HG02840 (cell line): ENCODE measurements around the gene ABLIM2.

ENCODE experiments used
- ATAC-seq: cut with Tn5 transposase; IDR thresholded peaks from one replicate; pipeline ENCODE4 v1.9.1; 2021; ENCODE audit warnings: mild to moderate bottlenecking, moderate library complexity, moderate number of reproducible peaks; ENCODE audit not compliant: unreplicated experiment, low FRiP score

The ABLIM2 gene

DNA sequence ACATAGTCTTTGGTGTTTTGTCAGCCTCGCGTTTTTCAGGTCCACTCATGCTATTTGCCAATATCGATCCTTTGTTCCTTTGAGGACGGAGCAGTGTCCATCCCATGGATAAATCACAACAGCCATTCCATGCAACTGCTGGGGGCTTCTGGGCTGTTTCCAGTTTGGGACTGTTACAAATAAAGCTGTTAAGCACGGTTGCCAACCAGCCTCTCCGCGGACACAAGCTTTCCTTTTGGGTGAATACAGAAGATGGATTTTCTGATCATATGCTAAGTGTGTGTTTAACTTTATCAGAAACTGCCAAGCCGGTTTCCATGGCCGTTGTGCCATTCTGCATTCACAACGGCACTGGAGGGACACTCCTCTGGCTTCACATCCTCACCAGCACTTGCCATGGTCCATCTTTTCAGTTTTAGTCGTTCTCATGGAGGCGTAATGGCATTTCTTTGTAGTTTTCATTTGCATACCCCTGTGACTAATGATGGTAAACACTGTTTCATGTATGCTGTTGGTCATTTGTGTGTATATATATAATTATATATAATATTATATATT is 67.8 kb downstream of the ABLIM2 start:
- ATAC-seq: no peak

DNA sequence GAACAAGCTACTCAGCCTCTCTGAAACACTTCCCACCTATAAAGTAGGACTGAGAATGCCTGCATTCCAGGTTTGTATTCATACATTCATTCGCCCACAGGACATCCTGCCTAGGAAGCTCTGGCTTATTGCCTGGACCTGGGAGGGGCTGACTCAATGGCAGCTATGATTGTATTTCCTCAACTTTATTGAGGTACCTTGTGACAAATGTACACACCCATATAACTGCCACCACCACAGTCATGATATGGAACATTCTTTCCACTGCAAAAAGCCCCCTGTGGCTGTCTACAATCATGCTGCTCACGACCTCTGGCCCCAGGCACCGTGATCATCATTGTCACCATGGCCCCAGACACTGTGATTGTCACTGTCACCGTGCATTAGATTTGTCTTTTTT is 68.3 kb downstream of the ABLIM2 start:
- ATAC-seq: no peak

DNA sequence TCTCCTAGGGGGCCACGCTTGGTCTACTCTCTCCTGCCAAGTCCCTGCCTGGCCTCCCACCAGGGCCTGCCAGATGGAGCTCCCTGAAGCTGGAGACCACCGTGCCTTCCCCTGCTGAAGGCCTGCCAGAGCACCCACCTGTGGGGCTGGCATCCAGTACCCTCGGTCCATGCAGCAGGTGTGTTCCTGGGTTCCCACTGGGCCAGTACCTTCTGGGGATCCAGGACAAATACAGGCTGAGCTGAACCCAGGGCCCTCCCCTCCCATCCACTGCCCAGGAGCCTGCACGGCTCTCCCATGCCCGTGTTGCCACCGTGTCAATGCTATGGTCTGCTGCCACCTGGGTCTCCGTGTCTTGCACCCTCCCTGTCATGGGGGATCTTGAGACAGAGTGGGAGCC is 68.8 kb downstream of the ABLIM2 start:
- ATAC-seq: no peak

DNA sequence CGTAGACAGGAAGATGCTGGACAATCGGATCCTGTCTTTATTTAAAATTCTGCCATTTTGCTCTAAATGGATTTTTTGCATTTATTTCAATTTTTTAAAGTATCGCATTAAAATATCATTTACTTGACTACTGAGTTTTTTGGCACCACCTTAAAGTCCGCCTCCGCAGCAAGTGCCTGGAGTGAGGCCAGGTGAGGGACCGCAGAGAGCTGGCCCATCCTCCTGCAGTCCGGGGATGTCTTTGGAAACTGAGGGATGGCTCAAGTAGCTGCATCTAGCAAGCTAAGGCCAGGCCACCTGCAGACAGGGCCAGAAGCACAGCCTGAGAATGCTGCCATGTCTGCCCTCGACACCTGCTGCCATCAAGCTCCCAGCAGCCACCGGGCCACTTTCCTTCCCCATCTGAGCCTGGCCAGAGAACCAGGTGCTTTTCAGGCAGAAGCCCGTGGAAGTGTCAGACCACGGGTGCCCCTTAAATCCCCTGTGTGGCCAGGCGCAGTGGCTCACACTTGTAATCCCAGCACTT is 69.6 kb downstream of the ABLIM2 start:
- no peak for ATAC-seq

DNA sequence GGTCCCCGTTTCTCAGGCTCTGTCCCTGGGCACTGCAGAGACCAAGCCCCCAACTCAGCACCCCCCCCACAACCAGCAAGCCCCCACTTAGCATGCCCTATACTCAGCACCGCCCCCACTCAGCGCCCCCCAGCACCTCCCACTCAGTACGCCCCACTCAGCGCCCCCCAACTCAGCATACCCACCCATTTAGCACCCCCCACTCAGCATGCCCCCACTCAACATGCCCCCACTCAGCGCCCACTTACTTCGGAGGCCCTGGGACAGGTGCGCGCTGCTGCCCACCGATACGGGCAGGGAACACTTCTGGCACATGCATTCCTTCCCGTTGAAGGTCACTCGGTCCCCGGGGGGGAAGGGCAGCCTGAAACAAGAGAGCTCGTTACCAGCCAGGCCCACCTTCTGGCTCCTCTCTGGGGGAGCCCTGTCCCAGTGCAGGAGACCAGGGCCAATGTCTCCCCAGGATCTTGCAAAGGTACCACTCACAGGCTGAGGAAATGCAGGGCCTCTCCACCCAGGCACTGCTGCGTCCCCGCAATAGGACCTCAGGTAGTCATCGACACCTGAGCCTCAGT is 70.6 kb downstream of the ABLIM2 start:
- no peak for ATAC-seq

DNA sequence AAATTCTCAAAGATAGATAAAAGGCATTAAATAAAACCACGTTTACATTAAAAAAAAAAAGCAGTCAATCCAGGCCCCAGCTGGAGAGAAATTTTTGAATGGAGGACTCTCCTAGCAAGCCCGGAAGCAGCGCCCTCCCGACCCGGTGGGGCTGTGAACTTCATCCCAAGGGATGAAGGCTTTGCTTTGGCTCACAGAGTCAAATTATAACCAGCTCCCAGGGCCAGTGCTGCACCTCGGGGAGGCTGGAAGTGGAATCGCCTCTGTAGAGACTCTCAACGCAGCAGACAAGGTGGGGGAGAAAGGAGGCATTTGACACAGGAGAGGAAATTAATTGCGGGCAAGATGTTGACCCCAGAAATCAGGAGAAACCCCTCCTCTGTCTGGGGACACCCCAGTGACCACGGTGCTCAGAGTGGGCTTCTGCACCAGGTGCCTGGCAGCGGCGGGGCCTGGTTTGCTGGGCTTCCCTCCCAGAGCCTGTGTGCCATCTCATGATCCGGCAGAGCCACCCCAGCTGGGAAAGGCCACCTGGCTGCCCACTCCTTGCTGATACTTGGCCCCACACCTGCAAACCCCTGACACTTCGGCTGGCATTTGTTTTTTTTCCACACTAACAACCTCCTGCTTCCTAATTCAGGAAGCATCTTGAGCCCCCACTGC is 71.7 kb downstream of the ABLIM2 start:
- no peak for ATAC-seq

DNA sequence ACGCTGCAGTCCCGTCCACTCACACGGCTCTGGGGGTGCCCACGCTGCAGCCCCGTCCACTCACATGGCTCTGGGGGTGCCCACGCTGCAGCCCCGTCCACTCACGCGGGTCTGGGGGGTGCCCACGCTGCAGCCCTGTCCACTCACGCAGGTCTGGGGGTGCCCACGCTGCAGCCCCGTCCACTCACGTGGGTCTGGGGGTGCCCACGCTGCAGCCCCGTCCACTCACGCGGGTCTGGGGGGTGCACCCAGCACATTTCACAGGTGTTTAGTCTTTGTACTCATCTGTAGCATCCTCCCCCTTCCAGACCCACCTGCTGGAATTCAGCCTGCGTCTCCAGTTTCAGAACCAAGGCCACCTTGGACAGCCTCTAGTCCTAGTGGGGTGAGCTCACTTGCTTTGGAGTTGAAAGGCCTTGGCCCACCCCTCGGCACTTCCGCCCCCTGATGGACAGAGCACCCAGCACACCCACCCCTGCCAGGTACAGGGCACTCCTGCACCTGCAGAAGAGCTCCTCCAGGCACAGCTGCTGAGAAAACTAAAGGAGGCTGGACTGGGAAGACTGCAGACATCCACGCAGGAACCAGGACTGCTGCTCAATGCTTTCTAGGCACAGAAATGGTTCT is 73.0 kb downstream of the ABLIM2 start:
- no peak for ATAC-seq

DNA sequence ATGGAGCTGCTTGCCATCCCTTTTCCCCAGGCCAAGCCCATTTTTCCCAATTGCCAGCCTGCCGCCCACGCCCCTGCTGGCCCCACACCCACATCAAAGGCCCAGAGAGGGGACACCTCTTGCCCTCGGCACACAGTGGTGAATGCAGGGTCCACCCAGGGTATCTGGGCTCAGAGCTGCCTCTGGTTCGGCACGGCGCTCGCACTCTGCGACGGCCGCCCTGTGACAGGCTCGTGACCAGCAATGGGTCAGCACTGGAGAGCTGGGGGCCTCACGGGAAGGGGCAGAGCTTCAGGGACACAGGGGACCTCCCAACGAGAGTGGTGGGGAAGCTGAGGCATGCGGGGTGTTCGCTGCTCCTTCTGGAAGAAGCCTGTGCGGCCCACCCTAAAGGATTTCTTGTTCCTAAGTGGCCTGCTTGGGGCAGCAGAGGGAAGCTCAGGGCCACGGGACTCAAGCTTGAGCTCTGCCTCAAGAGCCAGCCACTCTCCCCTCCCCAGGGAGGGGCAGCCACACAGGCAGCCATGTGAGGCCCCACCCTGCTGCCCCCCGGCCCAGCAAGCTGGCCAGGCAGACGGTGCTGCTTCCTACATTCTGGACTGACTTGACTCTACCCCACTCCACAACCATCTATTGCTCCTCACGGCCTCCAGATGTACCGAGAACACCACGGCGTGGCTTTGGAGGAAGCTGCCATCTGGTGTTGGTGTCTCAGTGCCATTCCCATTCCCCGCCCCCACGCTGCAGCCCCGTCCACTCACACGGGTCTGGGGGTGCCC is 73.7 kb downstream of the ABLIM2 start:
- ATAC-seq: no peak

DNA sequence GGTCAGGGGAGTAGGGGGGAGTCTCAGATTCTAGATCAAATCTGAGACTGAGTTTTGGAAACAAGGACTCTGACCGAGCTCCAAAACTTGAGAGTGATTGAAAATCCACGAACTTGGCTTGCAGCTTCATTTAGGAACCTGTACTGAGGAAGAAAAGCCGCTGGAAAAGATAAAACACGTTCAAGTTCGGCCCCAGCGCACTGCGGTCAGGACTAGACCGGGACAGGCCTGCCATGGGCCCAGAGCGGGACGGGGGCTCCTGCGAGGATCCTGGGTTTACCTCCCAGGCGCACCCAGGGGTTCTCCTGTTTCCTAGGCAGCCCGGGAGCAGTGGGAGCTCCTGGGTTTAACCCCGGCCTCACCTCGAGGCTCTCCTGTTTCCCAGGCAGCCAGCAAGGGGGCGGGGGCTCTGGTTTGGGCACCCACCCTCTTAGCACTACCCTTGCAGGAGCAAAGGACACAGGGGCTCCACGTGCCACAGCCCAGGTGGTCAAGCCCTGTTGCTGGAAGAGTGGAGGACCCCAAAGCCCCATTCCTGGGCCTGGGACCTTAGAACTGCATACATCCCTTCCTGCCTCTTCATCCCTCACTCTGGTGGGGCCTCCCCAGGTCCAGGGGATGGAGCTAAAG is 74.5 kb downstream of the ABLIM2 start:
- ATAC-seq: no peak

DNA sequence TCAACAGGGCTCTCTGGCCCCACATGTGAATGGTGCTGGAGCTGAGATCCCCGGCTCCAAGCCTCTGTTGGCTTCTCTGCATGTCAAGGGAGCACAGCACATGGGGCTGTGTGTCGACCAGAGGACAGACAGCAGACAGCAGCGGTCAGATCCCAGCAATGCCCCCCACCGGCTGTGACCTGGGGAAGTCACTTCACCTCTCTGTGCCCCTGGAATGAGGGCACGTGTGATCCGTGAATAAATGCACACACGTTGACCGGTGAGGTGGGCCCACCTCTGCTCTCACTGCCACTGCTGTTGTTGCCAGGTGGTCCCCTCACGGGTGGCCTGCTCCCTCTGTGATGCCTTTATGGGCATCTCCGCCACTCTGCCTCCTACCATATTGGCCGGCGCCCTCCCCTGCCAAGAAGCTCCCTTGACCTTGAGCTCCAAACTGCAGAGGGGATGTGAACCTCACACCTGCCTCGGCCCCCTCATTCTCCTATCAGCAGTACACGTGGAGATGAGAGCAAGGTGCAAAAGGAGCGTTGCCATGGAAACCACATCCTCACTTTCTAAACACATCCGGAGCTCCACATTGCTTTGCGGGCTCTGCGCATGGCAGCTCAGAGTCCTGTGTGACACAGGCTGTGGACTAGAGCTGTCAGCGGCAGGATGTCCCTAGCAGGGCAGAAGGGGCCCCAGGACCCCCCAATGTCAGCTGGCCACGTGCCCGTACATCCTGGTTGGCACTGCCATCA is 75.4 kb downstream of the ABLIM2 start:
- ATAC-seq: no peak

DNA sequence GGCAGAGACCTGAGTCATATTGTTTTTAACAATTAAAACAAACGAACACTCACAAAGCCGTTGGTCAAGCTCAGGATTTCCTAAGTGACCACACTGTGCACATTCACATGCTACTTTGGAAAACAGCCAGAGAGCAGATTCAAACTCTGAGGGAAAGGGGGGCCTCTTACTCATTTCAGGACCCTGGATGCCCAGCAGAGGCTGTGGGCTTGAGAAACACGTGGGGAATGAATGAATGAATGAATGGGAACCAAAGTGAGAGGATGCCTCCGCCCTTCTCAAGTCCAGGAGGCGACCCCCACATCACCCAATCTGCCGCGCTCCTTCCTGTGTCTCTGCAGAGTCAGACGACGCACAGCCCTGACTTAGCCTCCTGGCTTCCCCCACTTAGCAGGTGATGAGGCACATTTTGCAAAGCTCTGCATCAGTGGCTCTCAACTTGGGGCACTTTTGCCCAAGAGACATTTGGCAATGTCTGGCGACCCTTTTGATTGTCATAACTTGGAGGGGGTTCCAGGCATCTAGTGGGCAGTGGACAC is 76.0 kb downstream of the ABLIM2 start:
- no peak for ATAC-seq

DNA sequence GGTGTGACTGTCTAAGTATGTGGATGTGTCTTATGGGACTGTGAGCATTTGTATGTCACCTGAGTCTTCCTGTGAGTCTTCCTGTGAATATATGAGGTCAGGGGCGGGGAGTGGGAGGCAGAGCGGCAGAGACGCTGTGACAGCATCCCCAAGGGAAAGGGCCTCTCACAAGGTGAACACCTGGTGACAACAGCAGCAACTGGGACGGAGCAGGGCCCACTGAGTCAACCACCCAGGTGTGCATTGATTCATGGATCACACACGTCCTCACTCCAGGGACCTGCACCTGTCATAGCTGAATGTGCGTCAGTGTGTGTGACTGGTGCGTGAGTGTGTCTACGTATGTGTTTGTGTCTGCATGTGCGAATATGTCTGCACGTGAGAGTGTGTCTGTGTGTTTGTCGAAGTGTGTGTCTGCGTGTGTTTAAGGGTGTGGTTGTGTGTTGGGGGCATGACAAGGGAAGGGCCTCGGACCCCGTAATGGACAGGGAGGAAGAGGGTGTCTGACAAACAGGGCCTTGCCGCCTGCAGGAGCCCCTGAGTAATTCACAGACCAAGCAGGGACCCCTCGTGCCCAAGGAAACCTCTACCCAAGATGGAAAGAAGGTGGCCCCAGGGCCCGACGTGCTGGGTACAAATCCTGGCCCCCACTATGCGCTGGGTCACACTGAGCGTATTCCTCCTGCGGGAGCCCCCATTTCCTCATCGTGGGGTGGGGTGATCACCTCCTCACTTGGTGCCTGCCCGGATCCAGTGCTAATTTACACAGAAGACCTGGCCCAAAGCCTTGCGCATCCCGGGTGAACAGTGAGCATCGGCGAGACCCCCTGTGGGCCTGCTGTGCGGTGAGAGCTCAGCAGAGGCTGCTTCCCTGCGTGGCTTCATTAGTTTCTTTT is 76.7 kb downstream of the ABLIM2 start:
- no peak for ATAC-seq

DNA sequence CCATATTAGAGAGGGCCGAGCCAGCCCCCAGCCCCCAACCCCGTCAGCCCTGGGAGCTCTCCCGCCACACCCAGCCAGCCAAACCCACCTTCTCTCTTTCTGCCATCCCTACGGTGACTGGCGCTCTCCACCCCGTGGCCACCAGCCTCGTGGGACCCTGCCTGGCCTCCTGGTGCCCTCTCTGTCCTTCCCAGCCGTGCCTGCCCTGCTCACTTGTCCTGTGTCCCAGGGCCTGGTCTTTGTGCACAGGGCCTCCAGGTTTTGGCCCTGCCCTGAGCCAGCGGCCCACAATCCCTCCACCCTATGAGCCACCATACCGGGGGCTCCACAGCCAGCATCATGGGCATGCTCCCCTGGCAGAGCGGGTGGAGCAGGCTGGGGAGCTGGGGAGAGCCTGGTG is 77.4 kb downstream of the ABLIM2 start:
- no peak for ATAC-seq

DNA sequence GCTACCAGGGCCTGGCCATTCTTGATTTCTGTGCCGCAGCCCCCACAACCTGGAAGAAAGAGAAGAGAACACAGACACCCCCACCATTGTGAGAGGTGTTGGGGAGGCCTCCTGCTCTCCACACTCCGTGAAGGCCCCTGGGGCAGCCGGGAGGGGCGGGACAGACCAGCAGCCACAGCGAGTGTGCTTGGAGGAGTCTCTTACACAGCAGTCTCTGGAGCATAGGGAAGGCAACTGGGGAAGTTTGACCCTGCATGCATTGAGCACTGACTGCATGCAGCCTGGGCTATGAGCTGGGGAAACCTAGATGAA is 77.9 kb downstream of the ABLIM2 start:
- no peak for ATAC-seq

DNA sequence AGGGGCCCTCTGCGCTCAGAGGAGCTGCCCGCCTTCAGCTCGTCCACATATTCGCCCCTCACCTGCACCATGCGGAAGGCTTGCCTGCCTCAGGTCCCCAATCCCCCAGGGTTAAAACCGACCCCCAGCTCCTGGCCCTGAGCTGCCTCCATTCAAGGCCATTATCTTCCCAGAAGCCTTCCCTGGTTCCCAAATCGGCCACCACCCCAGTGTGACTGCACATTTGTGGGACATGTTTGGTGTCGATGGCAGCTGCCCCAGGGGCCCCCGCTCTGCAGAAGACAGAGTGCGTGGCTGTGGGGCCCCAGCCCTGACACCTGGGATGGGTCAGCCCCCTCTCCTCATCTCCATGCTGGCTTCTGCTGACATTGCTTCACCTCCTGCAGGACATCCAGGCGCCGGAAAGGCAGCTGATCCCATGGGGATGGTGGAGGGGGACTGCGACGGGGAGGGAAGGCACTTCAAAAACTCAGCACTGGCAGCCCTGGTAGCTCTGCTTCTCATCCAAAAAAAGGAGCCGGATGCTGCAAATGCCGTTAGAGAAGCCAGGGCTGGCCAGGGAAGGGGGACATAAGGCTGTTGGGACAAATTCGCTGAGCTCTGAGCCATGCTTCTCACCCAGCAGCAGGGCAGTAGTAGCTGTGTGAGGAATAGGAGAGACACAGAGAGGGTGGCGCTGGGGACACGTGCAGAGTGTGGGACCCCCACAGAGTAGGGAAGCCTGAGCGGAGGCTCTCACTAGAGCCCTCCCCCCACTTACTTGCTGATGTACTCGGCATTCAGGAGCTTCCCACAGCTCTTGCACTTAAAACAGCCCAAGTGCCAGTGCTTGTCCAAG is 78.5 kb downstream of the ABLIM2 start:
- no peak for ATAC-seq

DNA sequence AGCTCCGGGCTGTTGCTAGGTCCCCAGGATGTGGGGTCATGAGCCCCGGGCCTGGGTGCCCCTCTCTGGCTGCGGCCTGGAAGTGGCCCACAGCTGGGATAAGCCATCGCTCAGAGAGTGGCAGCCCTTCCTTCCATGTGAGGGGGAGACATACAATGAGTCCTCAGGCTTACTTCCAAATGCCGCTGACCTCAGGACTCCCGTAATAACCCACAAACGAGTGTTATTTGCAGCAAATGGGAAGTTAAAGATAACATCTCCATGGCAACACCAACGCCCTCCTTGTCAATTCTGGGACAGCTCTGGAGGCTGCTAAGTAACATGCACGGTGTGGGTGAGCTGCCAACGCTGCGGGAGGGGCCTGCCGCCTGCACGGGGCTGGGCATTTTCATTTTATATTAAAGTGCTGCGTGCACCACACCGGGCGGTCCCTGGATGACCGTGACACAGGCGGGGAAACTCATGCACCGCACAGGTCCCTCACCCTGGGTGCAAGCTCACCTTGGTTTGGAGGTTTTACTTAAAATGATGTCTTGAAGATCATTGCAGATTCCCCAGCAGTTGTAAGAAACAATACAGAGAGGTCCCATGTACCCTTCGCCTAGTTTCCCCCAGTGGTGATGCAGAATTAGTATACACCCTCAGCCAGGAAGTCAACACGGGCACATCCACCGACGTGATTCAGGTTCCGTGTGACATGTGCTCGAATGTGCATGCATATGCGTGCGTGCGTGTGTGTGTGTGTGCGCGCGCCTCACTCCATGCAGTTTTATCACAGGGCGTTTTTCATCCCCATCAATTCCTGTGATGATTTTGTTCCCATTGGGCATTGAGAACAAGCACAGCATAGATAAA is 79.4 kb downstream of the ABLIM2 start:
- no peak for ATAC-seq

DNA sequence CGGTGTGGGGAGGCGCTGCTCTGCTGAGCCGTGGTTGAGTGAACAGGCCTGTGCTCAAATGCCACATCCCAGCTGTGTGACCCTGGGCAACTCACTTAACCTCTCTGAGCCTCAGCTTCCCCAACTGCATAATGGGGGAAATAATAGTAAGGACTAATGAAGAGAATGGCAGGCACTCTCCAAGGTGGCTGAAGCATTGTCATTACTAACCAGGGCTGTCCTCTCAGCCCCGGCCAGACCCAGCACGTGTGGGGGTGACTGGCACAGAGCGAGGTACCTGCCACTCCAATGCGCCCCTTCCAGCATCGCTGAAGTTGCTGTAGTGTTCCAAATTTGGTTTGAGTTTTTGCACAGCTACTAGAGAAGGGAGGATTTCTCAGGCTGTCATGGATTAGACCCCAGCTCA is 80.0 kb downstream of the ABLIM2 start:
- ATAC-seq: no peak
